Panc1 (cell line): ENCODE results near the gene SHC3. TPM values are rescaled to one million over a fixed set of nuclear protein-coding genes. Genes with fewer than 3 reads are reported as not detected.

ENCODE experiments used
- ATAC-seq: fragments of 200-7000 bp; cut with Tn5 transposase; 2 replicates; pipeline ENCODE4 v1.9.1; 2020; ENCODE audit warnings: mild to moderate bottlenecking, moderate library complexity
- BruUV-seq: library from RNA; stranded (reverse); fragments of 400-500 nt; replicated peaks from 2 replicates; lab custom pipeline; 2021; lab: Mats Ljungman, UMichigan
- CTCF ChIA-PET: fragments of 300-600 bp; sonication (Branson Sonifier 250); formaldehyde crosslinking; loops from one replicate; lab custom pipeline; 2022; ENCODE audit warnings: antibody characterized with exemption; lab: Charles Lee
- POLR2A ChIA-PET: fragments of 300-600 bp; sonication (Branson Sonifier 250); formaldehyde crosslinking; loops from one replicate; lab custom pipeline; 2022; ENCODE audit warnings: antibody characterized with exemption; lab: Charles Lee
- DNase-seq: peaks from one replicate; pipeline ENCODE4 v3.0.0-alpha.2; 2010; ENCODE audit warnings: low read depth, low spot score
- H3K27ac ChIP-seq: 2 replicates; pipeline ENCODE4 v1.5.1; 2011; ENCODE audit warnings: mild to moderate bottlenecking, low read length, inconsistent platforms
- H3K27me3 ChIP-seq: fragments of 200-500 bp; sonication (Bioruptor generic); 2 replicates; pipeline ENCODE4 v1.6.0; 2014; ENCODE audit warnings: low read length, inconsistent platforms; ENCODE audit not compliant: control insufficient read depth, insufficient read depth
- H3K36me3 ChIP-seq: fragments of 200-500 bp; sonication (Bioruptor generic); 2 replicates; pipeline ENCODE4 v1.5.1; 2014; ENCODE audit warnings: inconsistent platforms, mild to moderate bottlenecking, low read length, moderate library complexity; ENCODE audit not compliant: control insufficient read depth, insufficient read depth
- H3K4me1 ChIP-seq: 2 replicates; pipeline ENCODE4 v1.5.1; 2011; ENCODE audit warnings: inconsistent platforms, mild to moderate bottlenecking, low read length, moderate library complexity; ENCODE audit not compliant: control insufficient read depth, insufficient read depth
- H3K4me3 ChIP-seq, 2 experiments: 2 replicates each; pipeline ENCODE4 v1.5.1; 2011 to 2012; ENCODE audit warnings: low read depth in 2 of 2, low read length in 2 of 2, mild to moderate bottlenecking in 2 of 2, inconsistent platforms in 1 of 2, moderate library complexity in 1 of 2
- H3K9me3 ChIP-seq: fragments of 200-500 bp; sonication (Bioruptor generic); 2 replicates; pipeline ENCODE4 v1.5.1; 2014; ENCODE audit warnings: low read depth, mild to moderate bottlenecking, inconsistent platforms, low read length, moderate library complexity; ENCODE audit not compliant: control insufficient read depth, insufficient read depth
- POLR2AphosphoS5 ChIP-seq: IDR thresholded peaks from 2 replicates; pipeline ENCODE4 v1.6.1; 2012; ENCODE audit warnings: mild to moderate bottlenecking, low read depth, low read length, moderate library complexity
- SIN3A ChIP-seq: IDR thresholded peaks from 2 replicates; pipeline ENCODE4 v1.6.1; 2012; ENCODE audit warnings: low read depth, mild to moderate bottlenecking, low read length, moderate library complexity, borderline replicate concordance; ENCODE audit not compliant: insufficient read depth
- TCF7L2 ChIP-seq: IDR thresholded peaks from 2 replicates; pipeline ENCODE4 v1.6.1; 2011; ENCODE audit warnings: mild to moderate bottlenecking, low read depth, low read length, inconsistent platforms
- in situ Hi-C: cut with HindIII; loops from 2 replicates; pipeline ENCODE4 v1.10.0; 2016; ENCODE audit warnings: low sequenced_read_pairs, low pct_unique_long_range_greater_than_20kb
- intact Hi-C: fragments of 100-400 bp; cut with micrococcal nuclease; formaldehyde crosslinking; loops from one replicate; pipeline ENCODE4 v1.10.0; 2022; ENCODE audit not compliant: unreplicated experiment
- total RNA-seq: library from RNA; stranded (reverse); gene quantifications from one replicate; pipeline ENCODE4 v1.2.1, GENCODE V29; 2021; ENCODE audit not compliant: unreplicated experiment
- TF ChIP-seq, protein P1 (sequence below): fragments of 450-650 bp; IDR thresholded peaks from 2 replicates; pipeline ENCODE4 v1.5.1; 2017; ENCODE audit warnings: mild to moderate bottlenecking
- TF ChIP-seq, protein P2 (sequence below), 2 experiments: IDR thresholded peaks; 2 replicates each; pipeline ENCODE4 v1.6.1; 2011 to 2012; ENCODE audit warnings: low read depth in 2 of 2, control low read depth in 1 of 2, low read length in 1 of 2, mild to moderate bottlenecking in 1 of 2, moderate library complexity in 1 of 2; ENCODE audit not compliant: insufficient read depth in 1 of 2

SHC3 gene
- total RNA-seq, 1 experiment from 2014 or later = 1.7 TPM

DNA sequence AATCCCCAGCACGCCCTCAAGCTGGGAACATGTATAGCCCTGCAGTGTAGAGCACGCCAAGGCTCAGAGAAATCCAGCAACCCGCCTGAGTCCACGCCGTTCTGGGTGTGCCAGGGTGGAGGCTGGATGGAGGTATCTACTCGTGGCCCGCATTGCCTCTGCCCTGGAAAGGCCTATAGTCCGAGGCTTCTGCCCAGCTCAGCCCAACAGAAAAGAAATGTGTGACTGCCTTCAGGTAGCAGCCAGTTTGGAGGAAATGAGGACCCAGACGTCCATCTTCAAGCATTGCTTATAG is 169.1 kb downstream of the SHC3 start:
- Histone ChIP-seq H3K4me1 (no peaks in the 10 kb centered on the region), H3K4me3 (no peak overlapping the region), H3K9me3 (no peaks in the 10 kb centered on the region), H3K36me3 (no peaks in the 10 kb centered on the region), H3K27me3 (no peaks in the 10 kb centered on the region), H3K27ac (no peak overlapping the region)
- no peak for DNase-seq
- in situ Hi-C loops = no loop called here
- POLR2A ChIA-PET = no interaction called here
- no peak for ATAC-seq
- CTCF ChIA-PET = no interaction called here
- intact Hi-C loops = no loop called here
- no TSS peak for BruUV-seq
- TF ChIP-seq, protein P1, sequence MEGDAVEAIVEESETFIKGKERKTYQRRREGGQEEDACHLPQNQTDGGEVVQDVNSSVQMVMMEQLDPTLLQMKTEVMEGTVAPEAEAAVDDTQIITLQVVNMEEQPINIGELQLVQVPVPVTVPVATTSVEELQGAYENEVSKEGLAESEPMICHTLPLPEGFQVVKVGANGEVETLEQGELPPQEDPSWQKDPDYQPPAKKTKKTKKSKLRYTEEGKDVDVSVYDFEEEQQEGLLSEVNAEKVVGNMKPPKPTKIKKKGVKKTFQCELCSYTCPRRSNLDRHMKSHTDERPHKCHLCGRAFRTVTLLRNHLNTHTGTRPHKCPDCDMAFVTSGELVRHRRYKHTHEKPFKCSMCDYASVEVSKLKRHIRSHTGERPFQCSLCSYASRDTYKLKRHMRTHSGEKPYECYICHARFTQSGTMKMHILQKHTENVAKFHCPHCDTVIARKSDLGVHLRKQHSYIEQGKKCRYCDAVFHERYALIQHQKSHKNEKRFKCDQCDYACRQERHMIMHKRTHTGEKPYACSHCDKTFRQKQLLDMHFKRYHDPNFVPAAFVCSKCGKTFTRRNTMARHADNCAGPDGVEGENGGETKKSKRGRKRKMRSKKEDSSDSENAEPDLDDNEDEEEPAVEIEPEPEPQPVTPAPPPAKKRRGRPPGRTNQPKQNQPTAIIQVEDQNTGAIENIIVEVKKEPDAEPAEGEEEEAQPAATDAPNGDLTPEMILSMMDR = no peak
- no peak for TF ChIP-seq TCF7L2
- no peak for TF ChIP-seq POLR2AphosphoS5
- TF ChIP-seq SIN3A = no peak

DNA sequence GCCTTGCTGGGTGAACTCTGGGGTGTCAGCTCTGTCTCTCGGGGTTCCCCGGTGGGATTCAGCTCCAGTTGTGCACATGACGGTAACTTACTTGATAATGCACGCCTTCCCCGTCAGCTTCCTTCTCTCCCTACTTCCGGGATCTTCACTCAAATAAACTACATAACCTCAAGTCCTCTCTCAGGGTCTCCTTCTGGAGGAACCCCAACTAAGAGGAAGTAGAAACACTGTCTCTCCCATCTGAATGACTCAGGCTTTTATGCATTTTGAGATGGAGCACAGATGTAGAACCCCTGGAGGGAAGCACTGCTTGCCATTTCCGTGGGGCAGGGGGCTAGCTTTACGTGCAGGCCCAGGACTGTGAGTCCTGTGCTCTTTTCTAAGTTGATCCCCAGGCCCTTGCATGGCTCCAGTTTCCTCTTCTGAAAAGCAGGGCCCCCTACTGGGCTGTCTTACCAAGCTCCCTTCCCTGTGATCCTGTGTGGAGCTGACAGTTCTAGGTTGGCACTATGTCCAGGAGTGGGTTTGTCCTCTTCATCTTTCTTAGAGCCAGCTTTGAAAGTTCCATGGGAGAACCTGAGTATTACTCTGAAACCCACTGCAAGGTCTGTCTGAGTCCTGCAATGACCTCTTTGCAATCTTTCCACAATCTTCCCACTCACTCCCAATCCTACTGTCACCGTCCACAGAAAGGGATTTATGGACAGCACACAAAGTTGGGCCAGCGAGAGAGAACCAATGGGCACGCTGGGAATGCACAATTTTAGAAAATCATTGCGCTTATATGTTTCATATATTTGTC is 169.7 kb downstream of the SHC3 start:
- Histone ChIP-seq H3K27me3 (no peaks in the 10 kb centered on the region), H3K9me3 (no peaks in the 10 kb centered on the region), H3K27ac (no peak overlapping the region), H3K4me1 (no peaks in the 10 kb centered on the region), H3K36me3 (no peaks in the 10 kb centered on the region), H3K4me3 (no peak overlapping the region)
- intact Hi-C loops (no loop called here), in situ Hi-C loops (no loop called here)
- ChIA-PET POLR2A (no interaction called here), CTCF (no interaction called here)
- no peak for ATAC-seq
- no peak for DNase-seq
- BruUV-seq = no TSS peak
- TF ChIP-seq, protein P2, sequence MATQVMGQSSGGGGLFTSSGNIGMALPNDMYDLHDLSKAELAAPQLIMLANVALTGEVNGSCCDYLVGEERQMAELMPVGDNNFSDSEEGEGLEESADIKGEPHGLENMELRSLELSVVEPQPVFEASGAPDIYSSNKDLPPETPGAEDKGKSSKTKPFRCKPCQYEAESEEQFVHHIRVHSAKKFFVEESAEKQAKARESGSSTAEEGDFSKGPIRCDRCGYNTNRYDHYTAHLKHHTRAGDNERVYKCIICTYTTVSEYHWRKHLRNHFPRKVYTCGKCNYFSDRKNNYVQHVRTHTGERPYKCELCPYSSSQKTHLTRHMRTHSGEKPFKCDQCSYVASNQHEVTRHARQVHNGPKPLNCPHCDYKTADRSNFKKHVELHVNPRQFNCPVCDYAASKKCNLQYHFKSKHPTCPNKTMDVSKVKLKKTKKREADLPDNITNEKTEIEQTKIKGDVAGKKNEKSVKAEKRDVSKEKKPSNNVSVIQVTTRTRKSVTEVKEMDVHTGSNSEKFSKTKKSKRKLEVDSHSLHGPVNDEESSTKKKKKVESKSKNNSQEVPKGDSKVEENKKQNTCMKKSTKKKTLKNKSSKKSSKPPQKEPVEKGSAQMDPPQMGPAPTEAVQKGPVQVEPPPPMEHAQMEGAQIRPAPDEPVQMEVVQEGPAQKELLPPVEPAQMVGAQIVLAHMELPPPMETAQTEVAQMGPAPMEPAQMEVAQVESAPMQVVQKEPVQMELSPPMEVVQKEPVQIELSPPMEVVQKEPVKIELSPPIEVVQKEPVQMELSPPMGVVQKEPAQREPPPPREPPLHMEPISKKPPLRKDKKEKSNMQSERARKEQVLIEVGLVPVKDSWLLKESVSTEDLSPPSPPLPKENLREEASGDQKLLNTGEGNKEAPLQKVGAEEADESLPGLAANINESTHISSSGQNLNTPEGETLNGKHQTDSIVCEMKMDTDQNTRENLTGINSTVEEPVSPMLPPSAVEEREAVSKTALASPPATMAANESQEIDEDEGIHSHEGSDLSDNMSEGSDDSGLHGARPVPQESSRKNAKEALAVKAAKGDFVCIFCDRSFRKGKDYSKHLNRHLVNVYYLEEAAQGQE (IDR thresholded peaks at IDR 0.05; ENCODE audit: insufficient read depth in 1 of 2, low read depth in 2 of 2, low read length in 1 of 2) = no peak
- TF ChIP-seq, protein P1 = 0 out of 2 replicates have a peak, but pooled peaks have one; percentile 12
